NCI-H748 (cell line): ENCODE measurements around the gene RBM4B.

Experiments
- DNase-seq: peaks from one replicate; lab custom pipeline; 2025; ENCODE audit not compliant: unreplicated experiment; lab: John Stamatoyannopoulos, UW

The RBM4B gene

DNA sequence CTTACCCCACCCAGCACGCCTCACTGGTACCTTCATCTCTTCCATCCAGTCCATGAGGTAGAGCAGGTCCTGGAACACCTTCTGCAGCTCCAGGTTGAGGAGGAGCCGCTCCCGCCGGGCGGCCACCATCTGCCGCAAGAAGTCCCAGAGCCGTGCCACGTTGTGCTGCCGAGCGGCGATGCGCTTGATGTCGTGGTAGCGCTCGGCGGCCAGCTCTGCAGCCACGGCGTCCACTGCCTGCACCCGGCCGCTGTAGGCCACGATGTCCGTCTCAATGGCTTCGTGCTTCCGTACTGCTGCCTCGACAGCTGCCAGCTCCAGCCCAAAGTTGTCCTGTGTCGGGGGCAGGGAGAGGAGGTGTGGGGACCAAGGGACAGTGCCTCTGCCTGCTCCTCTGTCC lies 29.8 kb upstream of the RBM4B start:
- no peak for DNase-seq

- no peak for DNase-seq
These were observed 29.3 kb upstream of the RBM4B start for GRCh38 chr11:66706989-66707388.

DNA sequence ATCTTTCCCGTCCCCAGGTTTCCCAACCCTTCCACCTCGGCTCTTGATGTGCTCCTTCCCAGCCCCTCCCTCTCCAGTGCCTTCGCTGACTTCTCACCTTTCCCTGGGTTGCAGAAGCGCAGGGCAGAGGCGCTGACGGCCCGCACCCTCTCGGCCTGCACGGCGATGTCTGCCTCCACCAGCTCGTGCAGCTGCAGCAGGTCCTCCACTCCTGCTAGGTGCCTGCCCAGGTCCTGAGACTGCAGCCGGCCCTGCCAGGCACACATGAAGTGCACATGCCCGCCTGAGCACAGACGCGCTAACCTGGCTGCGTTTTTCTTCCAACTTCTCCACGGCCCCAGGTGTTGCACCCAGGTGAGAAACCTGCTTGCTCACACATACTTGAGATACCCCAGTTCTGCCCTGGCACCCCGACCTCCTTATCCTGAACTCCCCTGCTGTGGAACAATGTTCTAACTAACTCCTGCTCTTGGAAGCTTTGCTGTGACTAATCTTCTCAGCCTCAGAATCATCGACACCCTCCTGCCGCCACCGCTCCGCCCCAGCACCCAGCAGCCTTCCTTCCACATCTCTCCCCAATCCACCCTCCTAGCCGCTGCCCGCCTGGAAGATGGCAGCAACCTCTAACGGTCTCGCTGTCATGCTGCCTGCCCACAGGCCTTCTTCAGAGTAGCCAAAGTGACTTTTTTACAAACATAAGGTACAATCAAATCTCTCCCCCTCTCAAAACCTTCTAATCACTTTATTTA lies 28.1 kb upstream of the RBM4B start:
- DNase-seq = no peak

- no peak for DNase-seq
These were observed 27.1 kb upstream of the RBM4B start for GRCh38 chr11:66704659-66705360.

GRCh38 chr11:66701432-66702240 lies 23.9 kb upstream of the RBM4B start:
- DNase-seq = no peak

GRCh38 chr11:66700742-66701141 lies 23.1 kb upstream of the RBM4B start:
- DNase-seq = no peak

GRCh38 chr11:66700337-66700736 lies 22.6 kb upstream of the RBM4B start:
- DNase-seq = no peak

- no peak for DNase-seq
These were observed 20.8 kb upstream of the RBM4B start for GRCh38 chr11:66698491-66698890.

GRCh38 chr11:66697988-66698387 lies 20.3 kb upstream of the RBM4B start:
- no peak for DNase-seq

- no peak for DNase-seq
These were observed 18.5 kb upstream of the RBM4B start for GRCh38 chr11:66696146-66696545.

GRCh38 chr11:66694732-66695207 lies 17.1 kb upstream of the RBM4B start:
- DNase-seq = peak; percentile 93

- no peak for DNase-seq
These were observed 16.3 kb upstream of the RBM4B start for GRCh38 chr11:66694056-66694410.

- no peak for DNase-seq
These were observed 15.8 kb upstream of the RBM4B start for GRCh38 chr11:66693356-66694055.

DNA sequence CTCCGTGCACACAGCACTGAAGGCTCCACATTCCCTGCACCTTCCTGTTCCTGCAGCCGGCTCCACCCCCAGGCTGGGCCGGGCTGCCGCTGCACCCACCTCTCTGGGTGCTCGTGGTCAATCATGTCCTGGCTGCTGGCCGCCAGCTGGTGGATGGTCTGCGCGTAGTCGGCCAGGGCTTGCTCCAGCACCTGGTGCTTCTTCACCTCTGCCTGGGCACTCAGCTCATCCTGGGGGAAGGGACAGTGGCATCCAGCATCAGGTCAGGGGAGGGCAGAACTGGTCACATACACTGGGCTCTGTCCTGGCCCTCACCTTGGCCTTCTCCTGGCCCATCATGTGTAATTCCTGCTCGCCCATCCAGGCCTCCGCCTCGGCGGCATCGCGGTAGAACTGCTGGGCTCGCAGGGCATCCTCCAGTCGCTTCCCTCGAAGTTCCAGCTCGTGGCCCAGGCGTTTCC lies 15.2 kb upstream of the RBM4B start:
- DNase-seq = no peak

GRCh38 chr11:66692446-66692845 lies 14.8 kb upstream of the RBM4B start:
- no peak for DNase-seq

DNA sequence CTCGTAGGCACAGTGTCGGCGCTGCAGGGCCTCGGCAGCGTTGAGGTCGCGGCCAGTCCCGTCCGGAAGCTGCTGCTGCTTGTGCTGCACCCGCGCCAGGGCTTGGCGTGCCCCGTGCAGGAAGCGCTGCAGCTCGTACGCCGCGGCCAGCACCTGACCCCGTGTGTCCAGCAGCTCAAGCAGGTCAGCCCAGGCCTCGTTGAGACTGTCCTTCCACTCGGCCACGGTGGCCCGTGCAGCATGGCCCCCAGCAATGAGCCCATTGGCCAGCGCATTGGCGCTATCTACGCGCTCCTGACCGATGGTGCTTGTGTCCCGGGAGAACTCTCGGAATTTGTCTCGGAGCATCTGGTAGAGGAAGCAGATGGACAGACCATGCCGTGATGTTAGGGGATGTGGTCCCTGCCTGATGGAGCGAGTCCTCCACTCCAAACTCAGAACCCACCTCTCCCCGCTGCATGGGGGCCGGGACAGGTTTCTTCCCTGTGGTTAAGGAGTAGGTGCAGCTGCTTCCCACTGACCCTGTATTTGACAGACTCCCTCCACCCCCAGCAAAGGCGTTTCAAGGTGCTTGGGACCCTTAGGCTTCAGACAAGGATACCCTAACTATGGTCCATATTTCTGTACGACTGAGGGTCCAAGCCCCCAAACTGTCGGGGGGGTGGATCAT lies 13.8 kb upstream of the RBM4B start:
- no peak for DNase-seq

- DNase-seq = no peak
These were observed 12.2 kb upstream of the RBM4B start for GRCh38 chr11:66689661-66690590.

GRCh38 chr11:66688561-66689534 lies 11.2 kb upstream of the RBM4B start:
- no peak for DNase-seq
